GM23338 (cell line): Measurements from ENCODE around the gene RICTOR. TPM values are rescaled to one million over a fixed set of nuclear protein-coding genes. Genes with fewer than 3 reads are reported as not detected.

Experiments used
- ATAC-seq: fragments of 200-7000 bp; cut with Tn5 transposase; 3 replicates; pipeline ENCODE4 v1.9.1; 2020
- DNase-seq: peaks from one replicate; pipeline ENCODE4 v3.0.0-alpha.2; 2015; ENCODE audit warnings: low spot score
- H2AFZ ChIP-seq: fragments of 200-600 bp; sonication (generic); 2 replicates; pipeline ENCODE4 v1.8.0; 2016; ENCODE audit warnings: antibody characterized with exemption, mild to moderate bottlenecking, moderate library complexity
- H3F3A ChIP-seq: fragments of 200-600 bp; sonication (generic); replicated peaks from 2 replicates; pipeline ENCODE4 v1.8.0; 2017; ENCODE audit warnings: antibody characterized with exemption, mixed run types, low read depth
- H3K27ac ChIP-seq: fragments of 200-600 bp; sonication (generic); 2 replicates; pipeline ENCODE4 v1.6.1; 2016; ENCODE audit warnings: low read depth
- H3K27me3 ChIP-seq: fragments of 200-600 bp; sonication (generic); 2 replicates; pipeline ENCODE4 v1.8.0; 2016; ENCODE audit warnings: mild to moderate bottlenecking, mixed run types, moderate library complexity; ENCODE audit not compliant: insufficient read depth
- H3K36me3 ChIP-seq: fragments of 200-600 bp; sonication (generic); 2 replicates; pipeline ENCODE4 v1.8.0; 2016; ENCODE audit warnings: mild to moderate bottlenecking; ENCODE audit not compliant: insufficient read depth
- H3K4me1 ChIP-seq: fragments of 200-600 bp; sonication (generic); 2 replicates; pipeline ENCODE4 v1.8.0; 2016; ENCODE audit warnings: mild to moderate bottlenecking, moderate library complexity; ENCODE audit not compliant: insufficient read depth
- H3K4me2 ChIP-seq: fragments of 200-600 bp; sonication (generic); 2 replicates; pipeline ENCODE4 v1.7.1; 2017; ENCODE audit warnings: mixed run types
- H3K4me3 ChIP-seq: fragments of 200-600 bp; sonication (generic); 2 replicates; pipeline ENCODE4 v1.6.1; 2016; ENCODE audit warnings: mixed run types
- H3K79me2 ChIP-seq: fragments of 200-600 bp; sonication (generic); replicated peaks from 2 replicates; pipeline ENCODE4 v1.8.0; 2017; ENCODE audit warnings: mild to moderate bottlenecking; ENCODE audit not compliant: insufficient read depth
- H3K9me2 ChIP-seq: fragments of 200-600 bp; sonication (generic); 2 replicates; pipeline ENCODE4 v1.8.0; 2017; ENCODE audit not compliant: insufficient read depth
- H4K20me1 ChIP-seq: fragments of 200-600 bp; sonication (generic); replicated peaks from 2 replicates; pipeline ENCODE4 v1.8.0; 2017; ENCODE audit warnings: mild to moderate bottlenecking; ENCODE audit not compliant: insufficient read depth
- H3K27ac Mint-ChIP-seq: 2 replicates; pipeline ENCODE4 v1.8.0; 2020; ENCODE audit warnings: inconsistent platforms, mild to moderate bottlenecking, moderate library complexity, mixed read lengths
- H3K27me3 Mint-ChIP-seq: 3 replicates; pipeline ENCODE4 v1.8.0; 2022; ENCODE audit warnings: low read depth, mild to moderate bottlenecking, moderate library complexity, mixed read lengths, inconsistent platforms; ENCODE audit not compliant: insufficient read depth, poor library complexity
- H3K36me3 Mint-ChIP-seq: 3 replicates; pipeline ENCODE4 v1.8.0; 2021; ENCODE audit warnings: low read depth, mild to moderate bottlenecking, inconsistent platforms, moderate library complexity, mixed read lengths
- H3K4me1 Mint-ChIP-seq: 3 replicates; pipeline ENCODE4 v1.8.0; 2020; ENCODE audit warnings: mild to moderate bottlenecking, inconsistent platforms, mixed read lengths
- H3K4me3 Mint-ChIP-seq: 3 replicates; pipeline ENCODE4 v1.8.0; 2021; ENCODE audit warnings: moderate library complexity, mild to moderate bottlenecking, inconsistent platforms, mixed read lengths
- H3K9me3 Mint-ChIP-seq: 3 replicates; pipeline ENCODE4 v1.8.0; 2020; ENCODE audit warnings: moderate library complexity, mild to moderate bottlenecking, inconsistent platforms, mixed read lengths
- CREB1 ChIP-seq: fragments of 250-450 bp; sonication (Bioruptor Pico); IDR thresholded peaks from 2 replicates; pipeline ENCODE4 v1.5.0; 2020; ENCODE audit warnings: low read depth, mild to moderate bottlenecking, moderate library complexity
- CTCF ChIP-seq, 2 experiments: fragments of 200-600 bp in 1 of 2; sonication (generic) in 1 of 2; conservative IDR thresholded peaks; 2 replicates each; pipeline versions ENCODE4 v1.5.1 to v1.6.1; 2016 to 2017; ENCODE audit warnings: antibody characterized with exemption in 2 of 2, low read depth in 2 of 2, mild to moderate bottlenecking in 2 of 2, moderate library complexity in 1 of 2
- EZH2phosphoT487 ChIP-seq: fragments of 200-600 bp; sonication (generic); IDR thresholded peaks from one replicate; pipeline ENCODE4 v1.8.1; 2018; ENCODE audit warnings: antibody characterized with exemption; ENCODE audit not compliant: unreplicated experiment
- NANOG ChIP-seq: IDR thresholded peaks from 2 replicates; pipeline ENCODE4 v1.6.1; 2016; ENCODE audit warnings: antibody characterized with exemption, borderline replicate concordance
- POLR2AphosphoS5 ChIP-seq: IDR thresholded peaks from 2 replicates; pipeline ENCODE4 v1.6.1; 2016; ENCODE audit warnings: antibody characterized with exemption, low read depth
- REST ChIP-seq: IDR thresholded peaks from one replicate; pipeline ENCODE4 v1.6.1; 2018; ENCODE audit warnings: antibody characterized with exemption; ENCODE audit not compliant: unreplicated experiment
- STAT1 ChIP-seq: IDR thresholded peaks from one replicate; pipeline ENCODE4 v1.6.1; 2016; ENCODE audit warnings: antibody characterized with exemption; ENCODE audit not compliant: unreplicated experiment
- ZNF114 ChIP-seq: fragments of 250-450 bp; sonication (Bioruptor Pico); IDR thresholded peaks from 2 replicates; pipeline ENCODE4 v1.5.0; 2020; ENCODE audit warnings: mild to moderate bottlenecking, moderate library complexity
- ZNF331 ChIP-seq: fragments of 250-450 bp; sonication (Bioruptor Pico); IDR thresholded peaks from 2 replicates; pipeline ENCODE4 v1.5.0; 2020; ENCODE audit warnings: low read depth, mild to moderate bottlenecking, moderate library complexity
- polyA plus RNA-seq: library from polyadenylated mRNA; unstranded; fragments of >200 nt; fragmentation: Nextera tagmentation; extraction: Ambion mirVana; gene quantifications from 2 replicates; pipeline ENCODE4 v1.2.1, GENCODE V29; 2016
- total RNA-seq: library from RNA; depleted of rRNA; stranded (reverse); fragments of >200 nt; shearing (Covaris generic); gene quantifications from 2 replicates; pipeline ENCODE4 v1.2.3, GENCODE V29; 2014
- TF ChIP-seq, protein P1 (sequence below): IDR thresholded peaks from 2 replicates; pipeline ENCODE4 v1.6.1; 2016; ENCODE audit warnings: antibody characterized with exemption

Gene RICTOR
- total and polyA plus RNA-seq, 2 experiments from 2014 or later = 9.9 to 27.4 TPM

- Histone ChIP-seq H3K27me3 (no peaks in the 10 kb centered on the region), H3K9me2 (peaks cover 3% of the 10 kb centered on the region; the same call in 1 of the 2 replicates), H4K20me1 (no peaks in the 10 kb centered on the region), H3K4me1 (no peaks in the 10 kb centered on the region), H3F3A (no peaks in the 10 kb centered on the region), H3K4me3 (no peak overlapping the region), H3K27ac (no peak overlapping the region), H3K36me3 (no peaks in the 10 kb centered on the region), H3K4me2 (no peak overlapping the region), H3K79me2 (no peaks in the 10 kb centered on the region), H2AFZ (no peak overlapping the region; the same call in 1 of the 2 replicates)
- Mint-ChIP-seq H3K9me3 (no peaks in the 10 kb centered on the region), H3K36me3 (no peaks in the 10 kb centered on the region), H3K4me3 (no peak overlapping the region), H3K4me1 (no peaks in the 10 kb centered on the region; the same call in 2 of the 3 replicates), H3K27ac (no peak overlapping the region), H3K27me3 (peaks cover 6% of the 10 kb centered on the region)
- TF ChIP-seq ZNF114 (CRISPR knock-in tag) (no peak), REST (no peak)
- DNase-seq (no peak), ATAC-seq (no peak)
Observed at GRCh38 chr5:39100301-39100850, 26.2 kb upstream of the RICTOR start.

DNA sequence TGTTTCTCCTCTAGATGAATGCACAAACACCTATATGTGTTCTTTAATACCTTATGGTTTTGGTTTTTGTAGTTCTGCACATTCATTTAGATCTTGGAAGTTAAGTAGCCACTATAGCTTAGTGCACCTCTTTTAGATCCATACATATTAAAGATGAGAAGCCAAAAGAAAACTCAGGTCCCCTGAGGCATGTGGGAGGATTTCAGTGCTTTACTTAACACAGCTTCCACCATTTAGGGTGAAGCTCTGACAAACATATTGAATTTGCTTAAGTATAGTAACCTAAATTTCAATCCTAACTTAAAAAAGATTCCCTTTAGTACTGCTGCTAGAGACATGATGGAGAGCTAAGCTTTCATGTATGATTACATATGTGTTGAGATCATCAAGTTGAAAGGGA lies 25.6 kb upstream of the RICTOR start:
- H3K27ac ChIP-seq = no peak overlapping the region
- H3K27me3 ChIP-seq = no peaks in the 10 kb centered on the region
- peaks cover 3% of the 10 kb centered on the region; the same call in 1 of the 2 replicates for H3K9me2 ChIP-seq
- H3K36me3 ChIP-seq = no peaks in the 10 kb centered on the region
- H3K27ac Mint-ChIP-seq = no peak overlapping the region
- no peaks in the 10 kb centered on the region for H3F3A ChIP-seq
- H3K4me2 ChIP-seq = no peak overlapping the region
- no peaks in the 10 kb centered on the region for H3K79me2 ChIP-seq
- H3K4me3 Mint-ChIP-seq = no peak overlapping the region
- no peaks in the 10 kb centered on the region for H4K20me1 ChIP-seq
- DNase-seq = no peak
- H3K9me3 Mint-ChIP-seq = no peaks in the 10 kb centered on the region
- H3K27me3 Mint-ChIP-seq = peaks cover 5% of the 10 kb centered on the region
- no peaks in the 10 kb centered on the region; the same call in 2 of the 3 replicates for H3K4me1 Mint-ChIP-seq
- H3K4me3 ChIP-seq = no peak overlapping the region
- H3K36me3 Mint-ChIP-seq = no peaks in the 10 kb centered on the region
- ATAC-seq = no peak
- H2AFZ ChIP-seq = no peak overlapping the region
- no peaks in the 10 kb centered on the region for H3K4me1 ChIP-seq
- no peak for TF ChIP-seq ZNF331
- no peak for TF ChIP-seq STAT1
- TF ChIP-seq, protein P1, sequence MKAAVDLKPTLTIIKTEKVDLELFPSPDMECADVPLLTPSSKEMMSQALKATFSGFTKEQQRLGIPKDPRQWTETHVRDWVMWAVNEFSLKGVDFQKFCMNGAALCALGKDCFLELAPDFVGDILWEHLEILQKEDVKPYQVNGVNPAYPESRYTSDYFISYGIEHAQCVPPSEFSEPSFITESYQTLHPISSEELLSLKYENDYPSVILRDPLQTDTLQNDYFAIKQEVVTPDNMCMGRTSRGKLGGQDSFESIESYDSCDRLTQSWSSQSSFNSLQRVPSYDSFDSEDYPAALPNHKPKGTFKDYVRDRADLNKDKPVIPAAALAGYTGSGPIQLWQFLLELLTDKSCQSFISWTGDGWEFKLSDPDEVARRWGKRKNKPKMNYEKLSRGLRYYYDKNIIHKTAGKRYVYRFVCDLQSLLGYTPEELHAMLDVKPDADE = no peak
- TF ChIP-seq CTCF (conservative IDR thresholded peaks at IDR 0.05; ENCODE audit: low read depth in 2 of 2) = no peak
- no peak for TF ChIP-seq ZNF114 (CRISPR knock-in tag)
- TF ChIP-seq CREB1 (CRISPR knock-in tag) = no peak
- TF ChIP-seq NANOG = no peak
- no peak for TF ChIP-seq EZH2phosphoT487
- no peak for TF ChIP-seq REST
- TF ChIP-seq POLR2AphosphoS5 = no peak
